IMR-90 (cell line): Measurements from ENCODE around the gene SHC2. TPM values are rescaled to one million over a fixed set of nuclear protein-coding genes. Genes with fewer than 3 reads are reported as not detected.

Experiments
- ATAC-seq: fragments of 200-7000 bp; cut with Tn5 transposase; 2 replicates; pipeline ENCODE4 v1.9.1; 2020; ENCODE audit warnings: low read depth, mild to moderate bottlenecking, moderate library complexity
- BruUV-seq: library from RNA; stranded (reverse); fragments of 400-500 nt; replicated peaks from 2 replicates; lab custom pipeline; 2021; lab: Mats Ljungman, UMichigan
- CTCF ChIA-PET: fragments of 300-600 bp; formaldehyde crosslinking; extraction: SDS; loops from one replicate; lab custom pipeline; 2021; ENCODE audit warnings: antibody characterized with exemption; lab: Yijun Ruan, JAX
- POLR2A ChIA-PET: fragments of 300-600 bp; sonication (Branson Sonifier 250); formaldehyde crosslinking; loops from one replicate; lab custom pipeline; 2022; ENCODE audit warnings: antibody characterized with exemption; ENCODE audit not compliant: unreplicated experiment; lab: Charles Lee
- DNase-seq: peaks from one replicate; pipeline ENCODE4 v3.0.0; 2013
- H2AFZ ChIP-seq: replicated peaks from 2 replicates; pipeline ENCODE3; 2013; ENCODE audit warnings: low read length, mild to moderate bottlenecking; ENCODE audit not compliant: poor library complexity
- H2AK5ac ChIP-seq: 2 replicates; pipeline ENCODE4 v1.6.1; 2013; ENCODE audit warnings: low read depth, low read length, inconsistent platforms
- H2AK9ac ChIP-seq: replicated peaks from 2 replicates; pipeline ENCODE3; 2013; ENCODE audit warnings: mild to moderate bottlenecking, low read depth, low read length, moderate library complexity; ENCODE audit not compliant: poor library complexity
- H2BK120ac ChIP-seq: 2 replicates; pipeline ENCODE4 v1.6.1; 2013; ENCODE audit warnings: low read depth, low read length, inconsistent platforms
- H2BK15ac ChIP-seq: 3 replicates; pipeline ENCODE4 v1.6.1; 2013; ENCODE audit warnings: low read depth, low read length, inconsistent platforms
- H2BK20ac ChIP-seq: 2 replicates; pipeline ENCODE4 v1.6.1; 2013; ENCODE audit warnings: low read depth, mild to moderate bottlenecking, inconsistent platforms, low read length, moderate library complexity
- H2BK5ac ChIP-seq: 2 replicates; pipeline ENCODE4 v1.6.1; 2013; ENCODE audit warnings: mild to moderate bottlenecking, low read depth, low read length, inconsistent platforms; ENCODE audit not compliant: poor library complexity, severe bottlenecking
- H3K14ac ChIP-seq: replicated peaks from 2 replicates; pipeline ENCODE4 v1.6.1; 2013; ENCODE audit warnings: low read depth, low read length, inconsistent platforms
- H3K18ac ChIP-seq: 2 replicates; pipeline ENCODE4 v1.6.1; 2013; ENCODE audit warnings: low read depth, low read length, control low read depth
- H3K23ac ChIP-seq: 2 replicates; pipeline ENCODE4 v1.6.1; 2013; ENCODE audit warnings: low read depth, low read length, inconsistent platforms
- H3K27ac ChIP-seq: 2 replicates; pipeline ENCODE4 v1.5.1; 2013; ENCODE audit warnings: mild to moderate bottlenecking, control low read depth, low read length; ENCODE audit not compliant: insufficient read depth
- H3K27me3 ChIP-seq: 2 replicates; pipeline ENCODE4 v1.6.1; 2013; ENCODE audit warnings: low read length; ENCODE audit not compliant: control insufficient read depth, insufficient read depth
- H3K36me3 ChIP-seq: 2 replicates; pipeline ENCODE4 v1.6.1; 2013; ENCODE audit warnings: low read length, mixed read lengths; ENCODE audit not compliant: control insufficient read depth, insufficient read depth
- H3K4ac ChIP-seq: 2 replicates; pipeline ENCODE4 v1.6.1; 2013; ENCODE audit warnings: low read depth, low read length, inconsistent platforms
- H3K4me1 ChIP-seq: 2 replicates; pipeline ENCODE4 v1.6.1; 2013; ENCODE audit warnings: low read length, mixed read lengths; ENCODE audit not compliant: control insufficient read depth, insufficient read depth
- H3K4me2 ChIP-seq: 2 replicates; pipeline ENCODE4 v1.6.1; 2013; ENCODE audit warnings: low read depth, mild to moderate bottlenecking, control low read depth, low read length, moderate library complexity
- H3K4me3 ChIP-seq: 2 replicates; pipeline ENCODE4 v1.5.1; 2013; ENCODE audit warnings: low read depth, mild to moderate bottlenecking, control low read depth, low read length, moderate library complexity; ENCODE audit not compliant: insufficient read depth
- H3K56ac ChIP-seq: 2 replicates; pipeline ENCODE4 v1.6.1; 2013; ENCODE audit warnings: low read length, inconsistent platforms; ENCODE audit not compliant: insufficient read depth; ENCODE audit errors: extremely low read depth
- H3K79me1 ChIP-seq, 2 experiments: 2 replicates each; pipeline ENCODE4 v1.6.1; 2013; ENCODE audit warnings: low read length in 2 of 2, inconsistent platforms in 1 of 2, low read depth in 1 of 2
- H3K9ac ChIP-seq: 2 replicates; pipeline ENCODE4 v1.6.1; 2013; ENCODE audit warnings: low read depth, low read length, control low read depth
- H3K9me1 ChIP-seq: 2 replicates; pipeline ENCODE4 v1.6.1; 2013; ENCODE audit warnings: low read length, inconsistent platforms; ENCODE audit not compliant: insufficient read depth
- H3K9me3 ChIP-seq: 2 replicates; pipeline ENCODE4 v1.6.1; 2013; ENCODE audit warnings: low read length; ENCODE audit not compliant: control insufficient read depth, insufficient read depth
- H4K20me1 ChIP-seq: 2 replicates; pipeline ENCODE4 v1.6.1; 2013; ENCODE audit warnings: low read length, inconsistent platforms; ENCODE audit not compliant: insufficient read depth
- H4K5ac ChIP-seq: 2 replicates; pipeline ENCODE4 v1.6.1; 2013; ENCODE audit warnings: mild to moderate bottlenecking, low read depth, low read length, control low read depth
- H4K8ac ChIP-seq, 2 experiments: 2 replicates each; pipeline ENCODE4 v1.6.1; 2013; ENCODE audit warnings: low read depth in 2 of 2, low read length in 2 of 2, control low read depth in 1 of 2, inconsistent platforms in 1 of 2
- H4K91ac ChIP-seq: 2 replicates; pipeline ENCODE4 v1.6.1; 2013; ENCODE audit warnings: low read depth, low read length, inconsistent platforms; ENCODE audit not compliant: insufficient read depth
- MAFK ChIP-seq: IDR thresholded peaks from 2 replicates; pipeline ENCODE4 v1.6.1; 2012; ENCODE audit warnings: low read depth, low read length, improper control_type of control experiment
- MXI1 ChIP-seq: IDR thresholded peaks from 2 replicates; pipeline ENCODE4 v1.6.1; 2012; ENCODE audit warnings: low read depth, mild to moderate bottlenecking, low read length, moderate library complexity, borderline replicate concordance
- NFE2L2 ChIP-seq: fragments of 150-350 bp; IDR thresholded peaks from 2 replicates; pipeline ENCODE4 v1.6.1; 2016; ENCODE audit warnings: low read depth, mild to moderate bottlenecking, low read length
- WGBS, 2 experiments: methylation state at CpG; one replicate each; pipeline versions ENCODE4 v1.1.5 to v1.1.7; 2013; ENCODE audit warnings: missing lambda C conversion rate in 2 of 2; ENCODE audit not compliant: insufficient read length in 1 of 2; ENCODE audit errors: extremely low coverage in 2 of 2; 5-methylcytosine and 5-hydroxymethylcytosine counted together
- dilution Hi-C: fragments of 300-500 bp; cut with HindIII; formaldehyde crosslinking; loops from one replicate; pipeline ENCODE4 v1.14.3; 2018; ENCODE audit warnings: low sequenced_read_pairs; ENCODE audit not compliant: unreplicated experiment
- in situ Hi-C: fragments of 300-500 bp; cut with MboI; formaldehyde crosslinking; loops from 3 replicates; pipeline ENCODE4 v1.14.3; 2019; ENCODE audit warnings: low sequenced_read_pairs, inconsistent platforms, mixed read lengths
- intact Hi-C: fragments of 100-400 bp; cut with micrococcal nuclease; formaldehyde crosslinking; loops from 2 replicates; pipeline ENCODE4 v1.10.0; 2022
- polyA plus RNA-seq, 3 experiments: library from polyadenylated mRNA; depleted of rRNA; stranded (reverse); fragments of >200 nt; gene quantifications; 2 replicates each; pipeline ENCODE4 v1.2.3, GENCODE V29; 2012; ENCODE audit warnings: low replicate concordance in 1 of 3
- total RNA-seq: library from RNA; depleted of rRNA; stranded (reverse); fragments of >200 nt; gene quantifications from 2 replicates; pipeline ENCODE4 v1.2.3, GENCODE V29; 2012

SHC2 gene
- total and polyA plus RNA-seq, 2 of the 4 experiments (the other 2 are of a cell fraction): 0.68 TPM; not detected in 1

DNA sequence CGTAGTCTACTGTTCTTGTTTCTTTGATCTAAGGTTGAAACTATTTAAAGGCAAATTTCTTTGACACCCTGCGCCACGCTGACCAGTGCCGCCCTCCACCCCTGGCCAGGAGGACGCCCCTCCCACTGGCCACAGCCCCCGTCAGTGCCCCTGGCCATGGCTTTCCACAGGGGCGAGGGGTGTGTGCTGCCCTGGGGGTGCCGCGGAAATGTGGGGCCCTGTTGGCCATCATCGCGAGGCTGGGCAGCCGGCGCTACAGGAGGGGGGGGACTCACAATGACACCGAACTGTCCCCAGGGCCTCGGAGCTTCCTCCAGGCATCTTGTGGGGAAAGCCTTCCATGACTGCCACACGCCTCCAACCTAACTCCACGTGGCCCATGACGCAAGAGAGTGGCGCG is 10.9 kb downstream of the SHC2 start:
- H3K9me1 ChIP-seq: no peaks in the 10 kb centered on the region
- H3K18ac ChIP-seq: no peak overlapping the region
- in situ Hi-C loops (no loop called here), dilution Hi-C loops (no loop called here), intact Hi-C loops (no loop called here)
- no peak overlapping the region for H4K91ac ChIP-seq
- CTCF ChIA-PET: no interaction called here
- no peak overlapping the region for H3K4ac ChIP-seq
- H4K5ac ChIP-seq: no peak overlapping the region
- no peaks in the 10 kb centered on the region for H3K79me1 ChIP-seq
- no peak overlapping the region for H2BK20ac ChIP-seq
- ATAC-seq (no peak), DNase-seq (no peak)
- H2AFZ ChIP-seq: no peak overlapping the region
- POLR2A ChIA-PET: no interaction called here
- H2BK15ac ChIP-seq: no peak overlapping the region
- peaks cover 3% of the 10 kb centered on the region for H3K27me3 ChIP-seq
- no peaks in the 10 kb centered on the region for H3K4me1 ChIP-seq
- no peak overlapping the region for H3K14ac ChIP-seq
- H3K27ac ChIP-seq: no peak overlapping the region
- TF ChIP-seq MAFK: no peak
- TF ChIP-seq NFE2L2: no peak
- no peak for TF ChIP-seq MXI1
- H3K9me3 ChIP-seq: peaks cover 16% of the 10 kb centered on the region
- no peak overlapping the region for H2BK5ac ChIP-seq
- H3K9ac ChIP-seq: no peak overlapping the region
- no peak overlapping the region for H3K4me2 ChIP-seq
- no peak overlapping the region for H3K4me3 ChIP-seq
- H3K56ac ChIP-seq: no peak overlapping the region
- H4K8ac ChIP-seq: no peak overlapping the region
- H2BK120ac ChIP-seq: no peak overlapping the region
- BruUV-seq: no TSS peak
- WGBS, 2 experiments: 80% methylated on average over 2 of the region's 20 CpGs; no CpG with 5 or more reads in 1 of the 2 experiments
- H2AK9ac ChIP-seq: no peak overlapping the region
- no peaks in the 10 kb centered on the region for H4K20me1 ChIP-seq
- no peak overlapping the region for H2AK5ac ChIP-seq
- no peaks in the 10 kb centered on the region for H3K36me3 ChIP-seq
- no peak overlapping the region for H3K23ac ChIP-seq
